Thoracic aorta (tissue), 2 donors: ENCODE measurements around the gene ENTPD1. TPM values are rescaled to one million over a fixed set of nuclear protein-coding genes. Genes with fewer than 3 reads are reported as not detected.

ENCODE experiments used
- ATAC-seq: fragments of 150-250 bp; one replicate; pipeline ENCODE4 v1.8.0; 2017; ENCODE audit warnings: low read depth; ENCODE audit not compliant: insufficient number of reproducible peaks, low FRiP score
- DNase-seq: peaks from one replicate; pipeline ENCODE4 v3.0.0-alpha.2; 2020; ENCODE audit warnings: low spot score
- H3K27ac ChIP-seq, 2 donors: fragments of 200-600 bp; sonication (generic); 1 replicate in 1 of 2; 2 replicates in 1 of 2; pipeline ENCODE4 v1.5.1; 2016; ENCODE audit warnings: mild to moderate bottlenecking in 2 of 2, moderate library complexity in 2 of 2
- H3K27me3 ChIP-seq: fragments of 200-600 bp; sonication (generic); replicated peaks from 2 replicates; pipeline ENCODE4 v1.6.0; 2016; ENCODE audit warnings: mild to moderate bottlenecking; ENCODE audit not compliant: insufficient read depth
- H3K36me3 ChIP-seq: fragments of 200-600 bp; sonication (generic); one replicate; pipeline ENCODE4 v1.5.1; 2016
- H3K4me1 ChIP-seq, 2 donors: fragments of 200-600 bp; sonication (generic); 1 replicate in 1 of 2; 2 replicates in 1 of 2; pipeline versions ENCODE4 v1.5.1 to v1.6.0; 2016; ENCODE audit warnings: low read depth in 2 of 2, mild to moderate bottlenecking in 1 of 2; ENCODE audit not compliant: control insufficient read depth in 1 of 2
- H3K4me3 ChIP-seq: fragments of 200-600 bp; sonication (generic); 2 replicates; pipeline ENCODE4 v1.5.1; 2016; ENCODE audit warnings: mild to moderate bottlenecking
- H3K9me3 ChIP-seq: fragments of 200-600 bp; sonication (generic); 2 replicates; pipeline ENCODE4 v1.5.1; 2016
- total RNA-seq, 2 donors: library from RNA; depleted of rRNA; stranded (reverse); fragments of >200 nt; gene quantifications; one replicate each; pipeline versions ENCODE4 v1.1.0 to v1.2.3, GENCODE V29; 2016
- TF ChIP-seq, protein P1 (sequence below): fragments of 200-600 bp; sonication (generic); IDR thresholded peaks from one replicate; pipeline ENCODE4 v1.5.1; 2019; ENCODE audit warnings: antibody characterized with exemption

ENTPD1 gene
- total RNA-seq, 2 donors from 2014 or later = 32.1 to 63.6 TPM

- no peak for ATAC-seq
- Histone ChIP-seq H3K4me1 (peaks cover 0 to 4% of the 10 kb centered on the region in 2 donors), H3K36me3 (peaks cover 14% of the 10 kb centered on the region), H3K4me3 (no peak overlapping the region), H3K27me3 (no peaks in the 10 kb centered on the region), H3K9me3 (no peaks in the 10 kb centered on the region), H3K27ac (peak overlapping the region in 1 of 2 donors; percentile 27)
- TF ChIP-seq, protein P1, sequence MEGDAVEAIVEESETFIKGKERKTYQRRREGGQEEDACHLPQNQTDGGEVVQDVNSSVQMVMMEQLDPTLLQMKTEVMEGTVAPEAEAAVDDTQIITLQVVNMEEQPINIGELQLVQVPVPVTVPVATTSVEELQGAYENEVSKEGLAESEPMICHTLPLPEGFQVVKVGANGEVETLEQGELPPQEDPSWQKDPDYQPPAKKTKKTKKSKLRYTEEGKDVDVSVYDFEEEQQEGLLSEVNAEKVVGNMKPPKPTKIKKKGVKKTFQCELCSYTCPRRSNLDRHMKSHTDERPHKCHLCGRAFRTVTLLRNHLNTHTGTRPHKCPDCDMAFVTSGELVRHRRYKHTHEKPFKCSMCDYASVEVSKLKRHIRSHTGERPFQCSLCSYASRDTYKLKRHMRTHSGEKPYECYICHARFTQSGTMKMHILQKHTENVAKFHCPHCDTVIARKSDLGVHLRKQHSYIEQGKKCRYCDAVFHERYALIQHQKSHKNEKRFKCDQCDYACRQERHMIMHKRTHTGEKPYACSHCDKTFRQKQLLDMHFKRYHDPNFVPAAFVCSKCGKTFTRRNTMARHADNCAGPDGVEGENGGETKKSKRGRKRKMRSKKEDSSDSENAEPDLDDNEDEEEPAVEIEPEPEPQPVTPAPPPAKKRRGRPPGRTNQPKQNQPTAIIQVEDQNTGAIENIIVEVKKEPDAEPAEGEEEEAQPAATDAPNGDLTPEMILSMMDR = peak; percentile 57
- no peak for DNase-seq
Measured at GRCh38 chr10:95864906-95865813, 109.2 kb downstream of the ENTPD1 start.

GRCh38 chr10:95865814-95866466 lies 110.0 kb downstream of the ENTPD1 start:
- Histone ChIP-seq H3K36me3 (peaks cover 18% of the 10 kb centered on the region), H3K27me3 (no peaks in the 10 kb centered on the region), H3K4me3 (no peak overlapping the region), H3K9me3 (no peaks in the 10 kb centered on the region), H3K4me1 (peaks cover 0 to 4% of the 10 kb centered on the region in 2 donors), H3K27ac (no peak overlapping the region)
- no peak for DNase-seq
- no peak for ATAC-seq
- TF ChIP-seq, protein P1 = no peak

DNA sequence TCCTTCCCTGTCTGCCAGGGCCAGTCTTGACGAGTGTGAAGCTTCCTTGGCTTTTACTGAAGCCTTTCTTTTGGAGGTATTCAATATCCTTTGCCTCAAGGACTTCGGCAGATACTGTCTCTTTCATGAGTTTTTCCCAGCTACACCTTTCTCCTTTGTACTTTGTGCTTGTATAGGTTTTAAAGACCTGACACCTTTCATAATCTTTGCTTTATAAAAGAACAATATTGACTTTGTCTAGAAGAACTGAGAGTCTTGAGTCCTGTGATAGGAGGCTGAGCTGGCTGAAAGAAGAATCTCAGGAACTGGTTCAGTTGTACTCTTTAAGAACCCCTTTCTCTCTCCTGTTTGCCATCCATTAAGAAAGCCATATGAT lies 110.5 kb downstream of the ENTPD1 start:
- Histone ChIP-seq H3K27ac (no peak overlapping the region), H3K4me1 (peaks cover 0 to 4% of the 10 kb centered on the region in 2 donors), H3K27me3 (no peaks in the 10 kb centered on the region), H3K4me3 (no peak overlapping the region), H3K36me3 (peaks cover 19% of the 10 kb centered on the region), H3K9me3 (no peaks in the 10 kb centered on the region)
- ATAC-seq (no peak), DNase-seq (no peak)
- TF ChIP-seq, protein P1 = no peak

- Histone ChIP-seq H3K4me3 (no peak overlapping the region), H3K9me3 (no peaks in the 10 kb centered on the region), H3K4me1 (peaks cover 0 to 4% of the 10 kb centered on the region in 2 donors), H3K27me3 (no peaks in the 10 kb centered on the region), H3K36me3 (peaks cover 14% of the 10 kb centered on the region), H3K27ac (no peak overlapping the region)
- ATAC-seq = no peak
- TF ChIP-seq, protein P1 = no peak
- no peak for DNase-seq
Measured at GRCh38 chr10:95867866-95868265, 111.9 kb downstream of the ENTPD1 start.

GRCh38 chr10:95872158-95872711 lies 116.3 kb downstream of the ENTPD1 start:
- DNase-seq = no peak
- H3K36me3 ChIP-seq = peaks cover 30% of the 10 kb centered on the region
- TF ChIP-seq, protein P1 = no peak
- no peaks in the 10 kb centered on the region for H3K9me3 ChIP-seq
- no peaks in the 10 kb centered on the region for H3K27me3 ChIP-seq
- no peaks in the 10 kb centered on the region for H3K4me1 ChIP-seq
- ATAC-seq = no peak
- no peak overlapping the region for H3K27ac ChIP-seq
- no peak overlapping the region for H3K4me3 ChIP-seq
